Measurements from ENCODE around the gene BTNL3. TPM values are rescaled to one million over a fixed set of nuclear protein-coding genes. Genes with fewer than 3 reads are reported as not detected.
"Not testable (repeated sequence)": the region's sequence is repeated elsewhere in the genome, so short reads cannot be mapped to it uniquely, and the experiment has no call there.

Gene BTNL3
- total and polyA plus RNA-seq, 4 donors: 0.47 to 1.8 (median 0.71) TPM; not detected in 1

DNA sequence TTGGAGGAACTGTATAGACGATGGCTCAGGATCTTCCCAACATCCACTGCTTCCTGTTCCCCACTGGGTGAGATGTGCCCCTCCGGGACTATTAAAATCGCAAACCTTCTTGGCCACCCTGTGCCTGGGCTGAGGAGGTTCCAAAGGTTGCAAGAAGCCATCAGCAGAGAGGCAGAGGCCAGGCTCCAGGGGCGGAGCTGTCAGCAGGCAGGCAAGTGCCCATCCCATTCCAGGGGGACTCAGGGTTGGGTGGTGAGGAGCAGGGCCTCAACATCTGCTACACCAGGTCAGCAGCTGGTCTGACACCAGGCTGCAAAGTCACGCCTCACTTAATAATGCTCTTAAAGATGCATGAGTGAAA lies 2.2 kb downstream of the BTNL3 start:
- no peak for DNase-seq
- Histone ChIP-seq H3K27ac (ENCODE audit: low read depth in 1 of 2, low read length in 1 of 2) (no peak overlapping the region), H3K4me1 (ENCODE audit: control insufficient read depth in 5 of 5, insufficient read depth in 5 of 5, low read length in 5 of 5) (no peaks in the 10 kb centered on the region), H3K9me3 (ENCODE audit: control insufficient read depth in 4 of 4, insufficient read depth in 3 of 4, low read length in 3 of 4) (no peaks in the 10 kb centered on the region), H3K4me3 (no peak overlapping the region), H3K9ac (ENCODE audit: insufficient read depth in 1 of 2, low read length in 2 of 2) (no peak overlapping the region), H3K36me3 (ENCODE audit: control insufficient read depth in 4 of 4, insufficient read depth in 4 of 4, low read length in 4 of 4) (no peaks in the 10 kb centered on the region), H3K27me3 (ENCODE audit: control insufficient read depth in 3 of 3, insufficient read depth in 3 of 3, low read length in 2 of 3) (no peaks in the 10 kb centered on the region)
- no peak for ATAC-seq (ENCODE audit: insufficient read depth, low FRiP score)
- TF ChIP-seq, protein P1, sequence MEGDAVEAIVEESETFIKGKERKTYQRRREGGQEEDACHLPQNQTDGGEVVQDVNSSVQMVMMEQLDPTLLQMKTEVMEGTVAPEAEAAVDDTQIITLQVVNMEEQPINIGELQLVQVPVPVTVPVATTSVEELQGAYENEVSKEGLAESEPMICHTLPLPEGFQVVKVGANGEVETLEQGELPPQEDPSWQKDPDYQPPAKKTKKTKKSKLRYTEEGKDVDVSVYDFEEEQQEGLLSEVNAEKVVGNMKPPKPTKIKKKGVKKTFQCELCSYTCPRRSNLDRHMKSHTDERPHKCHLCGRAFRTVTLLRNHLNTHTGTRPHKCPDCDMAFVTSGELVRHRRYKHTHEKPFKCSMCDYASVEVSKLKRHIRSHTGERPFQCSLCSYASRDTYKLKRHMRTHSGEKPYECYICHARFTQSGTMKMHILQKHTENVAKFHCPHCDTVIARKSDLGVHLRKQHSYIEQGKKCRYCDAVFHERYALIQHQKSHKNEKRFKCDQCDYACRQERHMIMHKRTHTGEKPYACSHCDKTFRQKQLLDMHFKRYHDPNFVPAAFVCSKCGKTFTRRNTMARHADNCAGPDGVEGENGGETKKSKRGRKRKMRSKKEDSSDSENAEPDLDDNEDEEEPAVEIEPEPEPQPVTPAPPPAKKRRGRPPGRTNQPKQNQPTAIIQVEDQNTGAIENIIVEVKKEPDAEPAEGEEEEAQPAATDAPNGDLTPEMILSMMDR (IDR thresholded peaks at IDR 0.05; ENCODE audit: control extremely low read depth, extremely low read depth): no peak
- 77 to 92% methylated on average over 5 of the region's 5 CpGs for WGBS, 2 donors

- TF ChIP-seq, protein P1 (IDR thresholded peaks at IDR 0.05; ENCODE audit: control extremely low read depth, extremely low read depth): no peak
- H3K9me3 ChIP-seq (ENCODE audit: control insufficient read depth in 4 of 4, insufficient read depth in 3 of 4, low read length in 3 of 4): no peaks in the 10 kb centered on the region
- no peak overlapping the region for H3K27ac ChIP-seq (ENCODE audit: low read depth in 1 of 2, low read length in 1 of 2)
- H3K4me1 ChIP-seq (ENCODE audit: control insufficient read depth in 5 of 5, insufficient read depth in 5 of 5, low read length in 5 of 5): no peaks in the 10 kb centered on the region
- no peaks in the 10 kb centered on the region for H3K27me3 ChIP-seq (ENCODE audit: control insufficient read depth in 3 of 3, insufficient read depth in 3 of 3, low read length in 2 of 3)
- no peaks in the 10 kb centered on the region for H3K36me3 ChIP-seq (ENCODE audit: control insufficient read depth in 4 of 4, insufficient read depth in 4 of 4, low read length in 4 of 4)
- no peak overlapping the region for H3K9ac ChIP-seq (ENCODE audit: insufficient read depth in 1 of 2, low read length in 2 of 2)
- ATAC-seq (ENCODE audit: insufficient read depth, low FRiP score): no peak
- no peak overlapping the region for H3K4me3 ChIP-seq
- no peak for DNase-seq
Observed at GRCh38 chr5:181001947-181002346, 13.3 kb downstream of the BTNL3 start.

DNA sequence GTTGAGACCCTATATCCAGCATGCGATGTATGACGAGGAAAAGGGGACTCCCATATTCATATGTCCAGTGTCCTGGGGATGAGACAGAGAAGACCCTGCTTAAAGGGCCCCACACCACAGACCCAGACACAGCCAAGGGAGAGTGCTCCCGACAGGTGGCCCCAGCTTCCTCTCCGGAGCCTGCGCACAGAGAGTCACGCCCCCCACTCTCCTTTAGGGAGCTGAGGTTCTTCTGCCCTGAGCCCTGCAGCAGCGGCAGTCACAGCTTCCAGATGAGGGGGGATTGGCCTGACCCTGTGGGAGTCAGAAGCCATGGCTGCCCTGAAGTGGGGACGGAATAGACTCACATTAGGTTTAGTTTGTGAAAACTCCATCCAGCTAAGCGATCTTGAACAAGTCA lies 17.1 kb downstream of the BTNL3 start:
- no peak for ATAC-seq (ENCODE audit: insufficient read depth, low FRiP score)
- no peak overlapping the region for H3K4me3 ChIP-seq
- TF ChIP-seq, protein P1 (IDR thresholded peaks at IDR 0.05; ENCODE audit: control extremely low read depth, extremely low read depth): no peak
- H3K27me3 ChIP-seq (ENCODE audit: control insufficient read depth in 3 of 3, insufficient read depth in 3 of 3, low read length in 2 of 3): no peaks in the 10 kb centered on the region
- H3K36me3 ChIP-seq (ENCODE audit: control insufficient read depth in 4 of 4, insufficient read depth in 4 of 4, low read length in 4 of 4): no peaks in the 10 kb centered on the region
- H3K4me1 ChIP-seq (ENCODE audit: control insufficient read depth in 5 of 5, insufficient read depth in 5 of 5, low read length in 5 of 5): no peaks in the 10 kb centered on the region
- no peak overlapping the region for H3K9ac ChIP-seq (ENCODE audit: insufficient read depth in 1 of 2, low read length in 2 of 2)
- no peak overlapping the region for H3K27ac ChIP-seq (ENCODE audit: low read depth in 1 of 2, low read length in 1 of 2)
- H3K9me3 ChIP-seq (ENCODE audit: control insufficient read depth in 4 of 4, insufficient read depth in 3 of 4, low read length in 3 of 4): peaks cover 0 to 2% (median 0%) of the 10 kb centered on the region in 4 donors
- no peak for DNase-seq
- 90 to 93% methylated on average over 9 of the region's 9 CpGs for WGBS, 2 donors

DNA sequence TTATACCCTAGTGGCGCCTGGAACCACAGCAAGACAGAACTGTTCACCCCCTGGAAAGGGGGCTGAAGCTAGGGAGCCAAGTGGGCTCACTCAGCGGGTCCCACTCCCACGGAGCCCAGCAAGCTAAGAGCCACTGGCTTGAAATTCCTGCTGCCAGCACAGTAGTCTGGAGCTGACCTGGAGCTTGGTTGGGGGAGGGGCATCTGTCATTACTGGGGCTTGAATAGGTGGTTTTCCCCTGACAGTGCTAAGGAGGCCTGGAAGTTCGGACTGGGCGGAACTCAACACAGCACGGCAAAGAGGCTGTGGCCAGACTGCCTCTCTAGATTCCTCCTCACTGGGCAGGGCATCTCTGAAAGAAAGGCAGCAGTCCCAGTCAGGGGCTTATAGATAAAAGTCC lies 19.5 kb downstream of the BTNL3 start:
- H3K27me3 ChIP-seq (ENCODE audit: control insufficient read depth in 3 of 3, insufficient read depth in 3 of 3, low read length in 2 of 3): no peaks in the 10 kb centered on the region
- ATAC-seq (ENCODE audit: insufficient read depth, low FRiP score): no peak
- H3K9ac ChIP-seq (ENCODE audit: insufficient read depth in 1 of 2, low read length in 2 of 2): no peak overlapping the region
- H3K9me3 ChIP-seq (ENCODE audit: control insufficient read depth in 4 of 4, insufficient read depth in 3 of 4, low read length in 3 of 4): peaks cover 0 to 2% (median 0%) of the 10 kb centered on the region in 4 donors
- WGBS, 2 donors: 79% methylated on average over 6 of the region's 6 CpGs
- no peak overlapping the region for H3K4me3 ChIP-seq
- TF ChIP-seq, protein P1 (IDR thresholded peaks at IDR 0.05; ENCODE audit: control extremely low read depth, extremely low read depth): no peak
- H3K4me1 ChIP-seq (ENCODE audit: control insufficient read depth in 5 of 5, insufficient read depth in 5 of 5, low read length in 5 of 5): no peaks in the 10 kb centered on the region
- H3K27ac ChIP-seq (ENCODE audit: low read depth in 1 of 2, low read length in 1 of 2): no peak overlapping the region
- H3K36me3 ChIP-seq (ENCODE audit: control insufficient read depth in 4 of 4, insufficient read depth in 4 of 4, low read length in 4 of 4): no peaks in the 10 kb centered on the region
- no peak for DNase-seq

DNA sequence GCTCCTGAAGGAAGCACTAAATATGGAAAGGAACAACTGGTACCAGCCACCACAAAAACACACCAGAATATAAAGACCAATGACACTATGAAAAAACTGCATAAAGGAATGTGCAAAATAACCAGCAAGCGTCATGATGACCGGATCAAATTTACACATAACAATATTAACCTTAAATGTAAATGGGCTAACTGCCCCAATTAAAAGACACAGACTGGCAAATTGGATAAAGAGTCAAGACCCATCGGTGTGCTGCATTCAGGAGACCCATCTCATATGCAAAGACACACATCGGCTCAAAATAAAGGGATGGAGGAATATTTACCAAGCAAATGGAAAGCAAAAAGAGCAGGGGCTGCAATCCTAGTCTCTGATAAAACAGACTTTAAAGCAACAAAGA lies 21.4 kb downstream of the BTNL3 start:
- not testable (repeated sequence) for H3K27me3 ChIP-seq (ENCODE audit: control insufficient read depth in 3 of 3, insufficient read depth in 3 of 3, low read length in 2 of 3); H3K9me3 ChIP-seq (ENCODE audit: control insufficient read depth in 4 of 4, insufficient read depth in 3 of 4, low read length in 3 of 4); H3K27ac ChIP-seq (ENCODE audit: low read depth in 1 of 2, low read length in 1 of 2); ATAC-seq (ENCODE audit: insufficient read depth, low FRiP score); H3K4me3 ChIP-seq; DNase-seq; H3K9ac ChIP-seq (ENCODE audit: insufficient read depth in 1 of 2, low read length in 2 of 2); H3K4me1 ChIP-seq (ENCODE audit: control insufficient read depth in 5 of 5, insufficient read depth in 5 of 5, low read length in 5 of 5); H3K36me3 ChIP-seq (ENCODE audit: control insufficient read depth in 4 of 4, insufficient read depth in 4 of 4, low read length in 4 of 4)
- WGBS, 2 donors: 94 to 95% methylated on average over 4 of the region's 4 CpGs

- not testable (repeated sequence) for H3K4me3 ChIP-seq; H3K27me3 ChIP-seq (ENCODE audit: control insufficient read depth in 3 of 3, insufficient read depth in 3 of 3, low read length in 2 of 3); H3K36me3 ChIP-seq (ENCODE audit: control insufficient read depth in 4 of 4, insufficient read depth in 4 of 4, low read length in 4 of 4); H3K4me1 ChIP-seq (ENCODE audit: control insufficient read depth in 5 of 5, insufficient read depth in 5 of 5, low read length in 5 of 5); ATAC-seq (ENCODE audit: insufficient read depth, low FRiP score); H3K9me3 ChIP-seq (ENCODE audit: control insufficient read depth in 4 of 4, insufficient read depth in 3 of 4, low read length in 3 of 4); H3K9ac ChIP-seq (ENCODE audit: insufficient read depth in 1 of 2, low read length in 2 of 2); H3K27ac ChIP-seq (ENCODE audit: low read depth in 1 of 2, low read length in 1 of 2); DNase-seq
Observed at GRCh38 chr5:181014654-181015053, 26.0 kb downstream of the BTNL3 start.

All from lung (tissue), 12 donors.